Neural progenitor cell (in vitro differentiated cells): ENCODE data around the gene HELZ2.

Experiments used
- CTCF ChIP-seq: fragments of 200-600 bp; sonication (generic); IDR thresholded peaks from 2 replicates; pipeline ENCODE4 v1.5.1; 2017; ENCODE audit warnings: antibody characterized with exemption, mild to moderate bottlenecking
- EZH2phosphoT487 ChIP-seq: fragments of 200-600 bp; sonication (generic); IDR thresholded peaks from 2 replicates; pipeline ENCODE4 v1.6.1; 2017; ENCODE audit warnings: antibody characterized with exemption

GRCh38 chr20:63553933-63554290 is 20.1 kb downstream of the HELZ2 start, which contains the start of gene FNDC11:
- TF ChIP-seq EZH2phosphoT487 (no peak), CTCF (no peak)
